ENCODE data around the gene TSNAXIP1. TPM values are rescaled to one million over a fixed set of nuclear protein-coding genes. Genes with fewer than 3 reads are reported as not detected.

Gene TSNAXIP1
- total and polyA plus RNA-seq, 4 donors, result 0.09 to 1.5 (median 0.69) TPM

Small RNA genes lying within 50 kb of the gene (small RNA-seq; reads per million reads assigned to genes)
- not detected for gene AC040162.2

Other genes with a start within 250 kb of the TSNAXIP1 start
- gene CTCF, start 244.4 kb upstream of the TSNAXIP1 start, total RNA-seq, result 10 to 100 TPM; 16.1 to 35.3 TPM
- gene CTCF, start 244.4 kb upstream of the TSNAXIP1 start, polyA plus RNA-seq, result 10 to 100 TPM; 10.1 to 14.9 TPM
- 1 to 10 TPM in 1 of 2 donors, under 1 TPM in 1; 0.51 to 1.3 TPM for gene CARMIL2, start 161.7 kb upstream of the TSNAXIP1 start, total RNA-seq
- gene CARMIL2, start 161.7 kb upstream of the TSNAXIP1 start, polyA plus RNA-seq, result under 1 TPM in 1 of 2 donors, not detected in 1; 0.39 TPM
- 1 to 10 TPM; 4.3 to 5.6 TPM for gene ACD, start 146.6 kb upstream of the TSNAXIP1 start, total RNA-seq
- gene ACD, start 146.6 kb upstream of the TSNAXIP1 start, polyA plus RNA-seq, result 1 to 10 TPM; 4.7 to 5.6 TPM
- gene PARD6A, start 145.9 kb upstream of the TSNAXIP1 start, total RNA-seq, result 1 to 10 TPM in 1 of 2 donors, under 1 TPM in 1; 0.42 to 1.4 TPM
- gene PARD6A, start 145.9 kb upstream of the TSNAXIP1 start, polyA plus RNA-seq, result 1 to 10 TPM; 2.2 to 2.4 TPM
- gene ENKD1, start 140.1 kb upstream of the TSNAXIP1 start, total RNA-seq, result 1 to 10 TPM; 3.0 to 7.8 TPM
- gene ENKD1, start 140.1 kb upstream of the TSNAXIP1 start, polyA plus RNA-seq, result 1 to 10 TPM; 2.6 to 6.5 TPM
- gene C16orf86, start 140.1 kb upstream of the TSNAXIP1 start, total RNA-seq, result 1 to 10 TPM; 1.2 to 1.9 TPM
- gene C16orf86, start 140.1 kb upstream of the TSNAXIP1 start, polyA plus RNA-seq, result 1 to 10 TPM; 2.3 to 2.6 TPM
- 10 to 100 TPM; 12.7 to 48.8 TPM for gene GFOD2, start 87.6 kb upstream of the TSNAXIP1 start, total RNA-seq
- gene GFOD2, start 87.6 kb upstream of the TSNAXIP1 start, polyA plus RNA-seq, result 10 to 100 TPM; 20.7 to 37.1 TPM
- gene RANBP10, start 329 bp upstream of the TSNAXIP1 start, total RNA-seq, result 10 to 100 TPM in 1 of 2 donors, 1 to 10 TPM in 1; 9.8 to 12.8 TPM
- gene RANBP10, start 329 bp upstream of the TSNAXIP1 start, polyA plus RNA-seq, result 10 to 100 TPM; 14.9 to 15.5 TPM
- 10 to 100 TPM; 14.1 to 19.7 TPM for gene THAP11, start 35.4 kb downstream of the TSNAXIP1 start, total RNA-seq
- 1 to 10 TPM; 6.7 to 9.5 TPM for gene THAP11, start 35.4 kb downstream of the TSNAXIP1 start, polyA plus RNA-seq
- 10 to 100 TPM; 27.4 to 69.5 TPM for gene NUTF2, start 40.0 kb downstream of the TSNAXIP1 start, total RNA-seq
- 10 to 100 TPM; 51.0 to 58.7 TPM for gene NUTF2, start 40.0 kb downstream of the TSNAXIP1 start, polyA plus RNA-seq
- 10 to 100 TPM; 15.9 to 22.7 TPM for gene CENPT, start 40.8 kb downstream of the TSNAXIP1 start, total RNA-seq
- 10 to 100 TPM; 11.4 to 26.9 TPM for gene CENPT, start 40.8 kb downstream of the TSNAXIP1 start, polyA plus RNA-seq
- gene EDC4, start 66.2 kb downstream of the TSNAXIP1 start, total RNA-seq, result 10 to 100 TPM; 22.9 to 26.8 TPM
- gene EDC4, start 66.2 kb downstream of the TSNAXIP1 start, polyA plus RNA-seq, result 10 to 100 TPM; 17.7 to 20.3 TPM
- gene NRN1L, start 78.0 kb downstream of the TSNAXIP1 start, total RNA-seq, result under 1 TPM; 0.14 to 0.33 TPM
- gene NRN1L, start 78.0 kb downstream of the TSNAXIP1 start, polyA plus RNA-seq, result under 1 TPM; 0.23 to 0.24 TPM
- 10 to 100 TPM; 14.0 to 23.8 TPM for gene PSKH1, start 86.4 kb downstream of the TSNAXIP1 start, total RNA-seq
- gene PSKH1, start 86.4 kb downstream of the TSNAXIP1 start, polyA plus RNA-seq, result 10 to 100 TPM in 1 of 2 donors, 1 to 10 TPM in 1; 8.3 to 13.7 TPM
- gene CTRL, start 125.0 kb downstream of the TSNAXIP1 start, total RNA-seq, result under 1 TPM; 0.09 to 0.50 TPM
- gene CTRL, start 125.0 kb downstream of the TSNAXIP1 start, polyA plus RNA-seq, result 1 to 10 TPM in 1 of 2 donors, under 1 TPM in 1; 0.09 to 5.0 TPM
- 10 to 100 TPM; 24.8 to 36.3 TPM for gene PSMB10, start 130.0 kb downstream of the TSNAXIP1 start, total RNA-seq
- gene PSMB10, start 130.0 kb downstream of the TSNAXIP1 start, polyA plus RNA-seq, result 10 to 100 TPM; 28.4 to 48.2 TPM
- 10 to 100 TPM; 45.7 to 87.3 TPM for gene LCAT, start 137.2 kb downstream of the TSNAXIP1 start, total RNA-seq
- gene LCAT, start 137.2 kb downstream of the TSNAXIP1 start, polyA plus RNA-seq, result 100 to 1,000 TPM; 140 to 201 TPM
- gene SLC12A4, start 161.7 kb downstream of the TSNAXIP1 start, total RNA-seq, result 10 to 100 TPM; 20.0 to 37.3 TPM
- gene SLC12A4, start 161.7 kb downstream of the TSNAXIP1 start, polyA plus RNA-seq, result 10 to 100 TPM in 1 of 2 donors, 1 to 10 TPM in 1; 8.0 to 14.1 TPM
- gene DPEP3, start 173.6 kb downstream of the TSNAXIP1 start, total RNA-seq, result under 1 TPM; 0.08 to 0.37 TPM
- under 1 TPM in 1 of 2 donors, not detected in 1; 0.22 TPM for gene DPEP3, start 173.6 kb downstream of the TSNAXIP1 start, polyA plus RNA-seq
- 1 to 10 TPM; 1.9 to 2.4 TPM for gene DPEP2, start 192.6 kb downstream of the TSNAXIP1 start, total RNA-seq
- 1 to 10 TPM; 1.4 to 1.9 TPM for gene DPEP2, start 192.6 kb downstream of the TSNAXIP1 start, polyA plus RNA-seq
- gene DPEP2NB, start 209.0 kb downstream of the TSNAXIP1 start, total RNA-seq, result not detected
- gene DPEP2NB, start 209.0 kb downstream of the TSNAXIP1 start, polyA plus RNA-seq, result not detected
- 1 to 10 TPM; 7.6 to 8.4 TPM for gene DDX28, start 216.3 kb downstream of the TSNAXIP1 start, total RNA-seq
- 10 to 100 TPM in 1 of 2 donors, 1 to 10 TPM in 1; 8.4 to 11.6 TPM for gene DDX28, start 216.3 kb downstream of the TSNAXIP1 start, polyA plus RNA-seq
- gene DUS2, start 216.4 kb downstream of the TSNAXIP1 start, total RNA-seq, result 10 to 100 TPM in 1 of 2 donors, 1 to 10 TPM in 1; 7.2 to 10.7 TPM
- gene DUS2, start 216.4 kb downstream of the TSNAXIP1 start, polyA plus RNA-seq, result 1 to 10 TPM; 6.9 to 8.6 TPM